OCI-LY7 (cell line): Measurements from ENCODE around the gene POC5. TPM values are rescaled to one million over a fixed set of nuclear protein-coding genes. Genes with fewer than 3 reads are reported as not detected.

Experiments used
- BruUV-seq: library from RNA; stranded (reverse); fragments of 400-500 nt; replicated peaks from 2 replicates; lab custom pipeline; 2021; lab: Mats Ljungman, UMichigan
- CTCF ChIA-PET: fragments of 300-600 bp; sonication (Branson Sonifier 250); formaldehyde crosslinking; loops from one replicate; lab custom pipeline; 2022; ENCODE audit warnings: antibody characterized with exemption; ENCODE audit not compliant: unreplicated experiment; lab: Charles Lee
- POLR2A ChIA-PET: fragments of 300-600 bp; sonication (Branson Sonifier 250); formaldehyde crosslinking; loops from one replicate; lab custom pipeline; 2022; ENCODE audit warnings: antibody characterized with exemption; lab: Charles Lee
- DNase-seq: peaks from one replicate; pipeline ENCODE4 v3.0.0-alpha.2; 2015; ENCODE audit warnings: low spot score
- H2AFZ ChIP-seq: fragments of 200-600 bp; sonication (generic), shearing (Covaris generic); 2 replicates; pipeline ENCODE4 v1.6.1; 2014; ENCODE audit warnings: mild to moderate bottlenecking, antibody characterized with exemption, low read length, moderate library complexity
- H3K27ac ChIP-seq: fragments of 200-600 bp; sonication (generic); 2 replicates; pipeline ENCODE4 v1.5.1; 2014; ENCODE audit warnings: mixed run types, low read depth, mild to moderate bottlenecking, moderate library complexity, low read length, inconsistent platforms; ENCODE audit not compliant: poor library complexity, severe bottlenecking
- H3K36me3 ChIP-seq: fragments of 200-600 bp; sonication (generic); 2 replicates; pipeline ENCODE4 v1.6.1; 2014; ENCODE audit warnings: mild to moderate bottlenecking, antibody characterized with exemption, low read length, moderate library complexity, mixed read lengths; ENCODE audit not compliant: insufficient read depth
- H3K4me1 ChIP-seq: fragments of 200-600 bp; sonication (generic); 2 replicates; pipeline ENCODE4 v1.5.1; 2014; ENCODE audit warnings: mild to moderate bottlenecking, low read length; ENCODE audit not compliant: insufficient read depth, poor library complexity, severe bottlenecking
- H3K4me2 ChIP-seq: fragments of 200-600 bp; sonication (generic); 2 replicates; pipeline ENCODE4 v1.6.1; 2014; ENCODE audit warnings: mild to moderate bottlenecking, low read length
- H3K4me3 ChIP-seq: fragments of 200-600 bp; sonication (generic); 2 replicates; pipeline ENCODE4 v1.5.1; 2014; ENCODE audit warnings: mild to moderate bottlenecking, low read depth, low read length; ENCODE audit not compliant: poor library complexity, severe bottlenecking
- H3K79me2 ChIP-seq: fragments of 200-600 bp; sonication (generic); 2 replicates; pipeline ENCODE4 v1.6.1; 2016; ENCODE audit warnings: low read depth, mild to moderate bottlenecking, low read length, moderate library complexity, mixed read lengths; ENCODE audit not compliant: insufficient read depth
- H3K9me2 ChIP-seq: fragments of 200-600 bp; sonication (generic); 2 replicates; pipeline ENCODE4 v1.6.1; 2016; ENCODE audit warnings: mild to moderate bottlenecking, low read length, mixed read lengths; ENCODE audit not compliant: insufficient read depth
- H3K9me3 ChIP-seq: fragments of 200-600 bp; sonication (generic); 2 replicates; pipeline ENCODE4 v1.6.1; 2014; ENCODE audit warnings: mild to moderate bottlenecking, mixed run types, low read length, mixed read lengths
- H4K20me1 ChIP-seq: fragments of 200-600 bp; sonication (generic); 2 replicates; pipeline ENCODE4 v1.6.1; 2014; ENCODE audit warnings: mild to moderate bottlenecking, antibody characterized with exemption, low read length, moderate library complexity, mixed read lengths; ENCODE audit not compliant: insufficient read depth
- CTCF ChIP-seq: fragments of 200-600 bp; sonication (generic); conservative IDR thresholded peaks from 2 replicates; pipeline ENCODE4 v1.5.1; 2014; ENCODE audit warnings: mild to moderate bottlenecking, antibody characterized with exemption, low read length, moderate library complexity, mixed read lengths
- EZH2phosphoT487 ChIP-seq: fragments of 200-600 bp; sonication (generic); IDR thresholded peaks from 2 replicates; pipeline ENCODE4 v1.6.1; 2018; ENCODE audit warnings: low read depth, borderline replicate concordance, mild to moderate bottlenecking, mixed run types, antibody characterized with exemption, low read length, moderate library complexity, mixed read lengths
- intact Hi-C: fragments of 100-400 bp; cut with micrococcal nuclease; formaldehyde crosslinking; loops from one replicate; pipeline ENCODE4 v1.10.0; 2022; ENCODE audit not compliant: unreplicated experiment
- total RNA-seq, 2 experiments: library from RNA; depleted of rRNA in 1 of 2; stranded (reverse); fragments of >200 nt in 1 of 2; shearing (Covaris generic) in 1 of 2; gene quantifications; 2 replicates each; pipeline ENCODE4 v1.2.3, GENCODE V29; 2014 to 2022

The POC5 gene
- total RNA-seq, 2 experiments from 2014 or later, result 20.5 to 29.4 TPM

GRCh38 chr5:75632321-75632720 lies 84.9 kb downstream of the POC5 start:
- Histone ChIP-seq H3K4me2 (no peak overlapping the region), H3K9me3 (no peaks in the 10 kb centered on the region), H3K79me2 (no peaks in the 10 kb centered on the region), H2AFZ (no peak overlapping the region), H4K20me1 (no peaks in the 10 kb centered on the region), H3K27ac (no peak overlapping the region), H3K36me3 (no peaks in the 10 kb centered on the region), H3K4me3 (no peak overlapping the region), H3K9me2 (no peaks in the 10 kb centered on the region), H3K4me1 (no peaks in the 10 kb centered on the region)
- CTCF ChIA-PET, result no interaction called here
- BruUV-seq, result no TSS peak
- intact Hi-C loops, result no loop called here
- no peak for DNase-seq
- TF ChIP-seq CTCF (no peak), EZH2phosphoT487 (no peak)
- POLR2A ChIA-PET, result no interaction called here

- no peak overlapping the region for H3K4me3 ChIP-seq
- H3K27ac ChIP-seq, result no peak overlapping the region
- intact Hi-C loops, result no loop called here
- no peaks in the 10 kb centered on the region for H3K79me2 ChIP-seq
- no peak for DNase-seq
- no peaks in the 10 kb centered on the region for H3K9me3 ChIP-seq
- H3K36me3 ChIP-seq, result no peaks in the 10 kb centered on the region
- BruUV-seq, result no TSS peak
- no peaks in the 10 kb centered on the region for H4K20me1 ChIP-seq
- TF ChIP-seq EZH2phosphoT487 (no peak), CTCF (no peak)
- no peak overlapping the region for H2AFZ ChIP-seq
- ChIA-PET POLR2A (interaction anchor here (0.9 kb wide), 1 partner anchor 8 kb away, joined by 3 read pairs; no protein-coding TSS in a partner anchor), CTCF (no interaction called here)
- H3K4me2 ChIP-seq, result no peak overlapping the region
- no peaks in the 10 kb centered on the region for H3K9me2 ChIP-seq
- no peaks in the 10 kb centered on the region for H3K4me1 ChIP-seq
These were observed 86.4 kb downstream of the POC5 start for GRCh38 chr5:75630875-75631274.

GRCh38 chr5:75627801-75628200 lies 89.4 kb downstream of the POC5 start:
- TF ChIP-seq CTCF (no peak), EZH2phosphoT487 (no peak)
- H3K27ac ChIP-seq, result no peak overlapping the region
- no peaks in the 10 kb centered on the region for H3K79me2 ChIP-seq
- no peak for DNase-seq
- no peaks in the 10 kb centered on the region for H3K9me2 ChIP-seq
- CTCF ChIA-PET, result no interaction called here
- no peaks in the 10 kb centered on the region for H4K20me1 ChIP-seq
- intact Hi-C loops, result no loop called here
- no peaks in the 10 kb centered on the region for H3K4me1 ChIP-seq
- H2AFZ ChIP-seq, result no peak overlapping the region
- no peak overlapping the region for H3K4me3 ChIP-seq
- POLR2A ChIA-PET, result interaction anchor here (0.6 kb wide), 1 partner anchor 397 kb away, joined by 3 read pairs; no protein-coding TSS in a partner anchor
- H3K9me3 ChIP-seq, result no peaks in the 10 kb centered on the region
- H3K36me3 ChIP-seq, result no peaks in the 10 kb centered on the region
- H3K4me2 ChIP-seq, result no peak overlapping the region
- no TSS peak for BruUV-seq
